D341Med (cell line): Measurements from ENCODE around the gene OBSCN.

Source experiments
- DNase-seq: peaks from one replicate; pipeline ENCODE4 v3.0.0; 2012; ENCODE audit warnings: low spot score

Gene OBSCN

GRCh38 chr1:228277491-228278431, 69.9 kb downstream of the OBSCN start:
- DNase-seq: no peak

DNA sequence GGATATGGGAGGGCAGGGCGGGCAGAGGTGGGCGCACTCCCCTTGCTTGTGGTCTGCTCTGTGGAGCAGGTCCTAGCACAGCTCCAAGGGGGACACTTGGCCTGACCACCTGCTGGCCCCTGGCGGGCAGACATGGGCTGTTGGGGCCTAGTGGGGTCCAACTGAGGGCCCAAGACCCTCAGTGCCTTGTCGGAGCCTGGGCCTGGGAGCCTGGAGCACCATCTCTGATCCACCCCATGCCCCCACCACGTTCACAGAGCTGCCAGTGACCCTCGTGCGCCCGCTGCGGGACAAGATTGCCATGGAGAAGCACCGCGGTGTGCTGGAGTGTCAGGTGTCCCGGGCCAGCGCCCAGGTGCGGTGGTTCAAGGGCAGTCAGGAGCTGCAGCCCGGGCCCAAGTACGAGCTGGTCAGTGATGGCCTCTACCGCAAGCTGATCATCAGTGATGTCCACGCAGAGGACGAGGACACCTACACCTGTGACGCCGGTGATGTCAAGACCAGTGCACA, 70.6 kb downstream of the OBSCN start:
- DNase-seq: no peak

DNA sequence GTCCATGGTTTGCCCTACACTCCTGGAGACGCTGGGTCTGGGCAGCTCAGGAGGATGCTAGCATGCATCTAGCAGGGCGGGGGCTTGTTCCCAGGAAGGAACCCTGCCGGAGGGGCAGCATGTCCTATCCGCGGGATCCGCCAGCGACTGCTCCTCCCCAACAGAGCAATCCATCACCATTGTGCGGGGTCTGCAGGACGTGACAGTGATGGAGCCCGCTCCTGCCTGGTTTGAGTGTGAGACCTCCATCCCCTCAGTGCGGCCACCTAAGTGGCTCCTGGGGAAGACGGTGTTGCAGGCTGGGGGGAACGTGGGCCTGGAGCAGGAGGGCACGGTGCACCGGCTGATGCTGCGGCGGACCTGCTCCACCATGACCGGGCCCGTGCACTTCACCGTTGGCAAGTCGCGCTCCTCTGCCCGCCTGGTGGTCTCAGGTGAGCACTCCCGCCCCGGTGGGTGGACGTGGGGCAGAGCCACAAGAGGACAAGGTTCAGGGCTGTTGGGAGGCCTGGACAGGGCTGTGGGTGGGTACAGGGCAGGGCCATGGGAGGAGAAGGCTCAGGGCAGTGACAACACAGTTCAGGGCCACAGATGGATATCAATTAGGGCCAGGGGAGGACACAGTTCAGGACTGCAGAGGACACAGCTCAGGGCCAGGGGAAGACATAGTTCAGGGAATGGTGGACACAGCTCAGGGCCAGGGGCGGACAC, 71.3 kb downstream of the OBSCN start:
- no peak for DNase-seq

GRCh38 chr1:228279722-228280105, 71.9 kb downstream of the OBSCN start:
- DNase-seq: peak; percentile 16

DNA sequence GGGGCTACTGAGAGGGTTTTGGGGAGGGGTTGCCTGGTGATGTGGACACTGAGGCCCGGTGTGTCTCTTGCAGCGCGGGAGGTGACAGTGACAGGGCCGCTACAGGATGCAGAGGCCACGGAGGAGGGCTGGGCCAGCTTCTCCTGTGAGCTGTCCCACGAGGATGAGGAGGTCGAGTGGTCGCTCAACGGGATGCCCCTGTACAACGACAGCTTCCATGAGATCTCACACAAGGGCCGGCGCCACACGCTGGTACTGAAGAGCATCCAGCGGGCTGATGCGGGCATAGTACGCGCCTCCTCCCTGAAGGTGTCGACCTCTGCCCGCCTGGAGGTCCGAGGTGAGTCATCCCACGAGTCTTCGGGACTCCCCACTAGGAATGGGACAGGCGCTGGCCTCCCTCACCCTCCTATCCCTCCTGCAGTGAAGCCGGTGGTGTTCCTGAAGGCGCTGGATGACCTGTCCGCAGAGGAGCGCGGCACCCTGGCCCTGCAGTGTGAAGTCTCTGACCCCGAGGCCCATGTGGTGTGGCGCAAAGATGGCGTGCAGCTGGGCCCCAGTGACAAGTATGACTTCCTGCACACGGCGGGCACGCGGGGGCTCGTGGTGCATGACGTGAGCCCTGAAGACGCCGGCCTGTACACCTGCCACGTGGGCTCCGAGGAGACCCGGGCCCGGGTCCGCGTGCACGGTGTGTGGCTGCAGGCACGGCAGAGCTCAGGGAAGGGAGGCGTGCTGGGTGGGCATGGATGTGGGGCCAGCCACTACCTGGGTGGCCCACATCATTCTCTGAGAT, 72.5 kb downstream of the OBSCN start:
- peak; percentile 26 for DNase-seq

GRCh38 chr1:228280961-228281591, 73.2 kb downstream of the OBSCN start:
- DNase-seq: peak; percentile 24

DNA sequence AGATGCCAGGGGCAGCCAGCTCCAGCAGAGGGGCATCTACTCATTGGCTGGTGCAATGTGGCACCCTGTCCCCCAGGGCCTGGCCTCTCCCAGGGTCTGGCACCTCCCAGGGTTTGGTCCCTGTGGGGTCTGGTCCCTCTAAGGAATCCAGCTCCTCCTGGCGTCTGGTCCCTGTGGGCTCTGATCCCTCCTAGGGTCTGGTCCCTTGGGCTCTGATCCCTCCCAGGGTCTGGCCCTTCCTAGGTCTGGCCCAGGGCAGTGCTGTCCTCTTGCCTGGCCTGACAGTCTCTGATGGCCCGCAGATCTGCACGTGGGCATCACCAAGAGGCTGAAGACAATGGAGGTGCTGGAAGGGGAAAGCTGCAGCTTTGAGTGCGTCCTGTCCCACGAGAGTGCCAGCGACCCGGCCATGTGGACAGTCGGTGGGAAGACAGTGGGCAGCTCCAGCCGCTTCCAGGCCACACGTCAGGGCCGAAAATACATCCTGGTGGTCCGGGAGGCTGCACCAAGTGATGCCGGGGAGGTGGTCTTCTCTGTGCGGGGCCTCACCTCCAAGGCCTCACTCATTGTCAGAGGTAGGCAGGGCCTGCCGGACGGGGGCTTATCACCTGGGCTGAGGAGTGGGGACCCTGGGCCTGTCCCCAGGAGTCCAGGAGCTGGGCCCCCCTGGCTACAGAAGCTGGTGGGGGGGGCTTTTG, 73.9 kb downstream of the OBSCN start:
- DNase-seq: peak; percentile 27

GRCh38 chr1:228282329-228283042, 74.6 kb downstream of the OBSCN start:
- DNase-seq: peak; percentile 30

GRCh38 chr1:228283043-228283371, 75.2 kb downstream of the OBSCN start:
- DNase-seq: no peak

- DNase-seq: no peak
Measured at GRCh38 chr1:228283476-228284147, 75.8 kb downstream of the OBSCN start.

GRCh38 chr1:228284148-228284495, 76.3 kb downstream of the OBSCN start:
- no peak for DNase-seq

DNA sequence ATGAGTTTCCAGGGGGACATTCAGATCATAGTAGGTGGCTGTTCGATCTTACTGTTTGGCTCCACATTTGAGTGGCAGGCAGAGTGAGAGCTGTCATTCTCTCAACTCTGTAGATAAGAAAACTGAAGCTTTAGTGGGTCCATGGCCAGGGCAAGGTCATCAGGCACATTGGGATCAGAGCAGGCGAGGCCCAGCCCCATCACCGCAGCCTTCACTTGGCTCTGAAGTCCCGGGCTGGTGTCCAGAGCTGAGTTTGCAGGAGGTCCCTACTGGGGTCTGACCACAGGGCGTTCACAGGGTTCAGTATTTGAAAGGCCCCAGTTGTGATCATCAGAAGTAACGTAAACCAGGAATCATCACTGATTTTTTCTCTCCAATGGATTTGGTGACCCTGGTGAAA, 76.7 kb downstream of the OBSCN start:
- no peak for DNase-seq

GRCh38 chr1:228285661-228286504, 78.0 kb downstream of the OBSCN start:
- DNase-seq: no peak

- DNase-seq: no peak
Measured at GRCh38 chr1:228286505-228287417, 78.9 kb downstream of the OBSCN start.

DNA sequence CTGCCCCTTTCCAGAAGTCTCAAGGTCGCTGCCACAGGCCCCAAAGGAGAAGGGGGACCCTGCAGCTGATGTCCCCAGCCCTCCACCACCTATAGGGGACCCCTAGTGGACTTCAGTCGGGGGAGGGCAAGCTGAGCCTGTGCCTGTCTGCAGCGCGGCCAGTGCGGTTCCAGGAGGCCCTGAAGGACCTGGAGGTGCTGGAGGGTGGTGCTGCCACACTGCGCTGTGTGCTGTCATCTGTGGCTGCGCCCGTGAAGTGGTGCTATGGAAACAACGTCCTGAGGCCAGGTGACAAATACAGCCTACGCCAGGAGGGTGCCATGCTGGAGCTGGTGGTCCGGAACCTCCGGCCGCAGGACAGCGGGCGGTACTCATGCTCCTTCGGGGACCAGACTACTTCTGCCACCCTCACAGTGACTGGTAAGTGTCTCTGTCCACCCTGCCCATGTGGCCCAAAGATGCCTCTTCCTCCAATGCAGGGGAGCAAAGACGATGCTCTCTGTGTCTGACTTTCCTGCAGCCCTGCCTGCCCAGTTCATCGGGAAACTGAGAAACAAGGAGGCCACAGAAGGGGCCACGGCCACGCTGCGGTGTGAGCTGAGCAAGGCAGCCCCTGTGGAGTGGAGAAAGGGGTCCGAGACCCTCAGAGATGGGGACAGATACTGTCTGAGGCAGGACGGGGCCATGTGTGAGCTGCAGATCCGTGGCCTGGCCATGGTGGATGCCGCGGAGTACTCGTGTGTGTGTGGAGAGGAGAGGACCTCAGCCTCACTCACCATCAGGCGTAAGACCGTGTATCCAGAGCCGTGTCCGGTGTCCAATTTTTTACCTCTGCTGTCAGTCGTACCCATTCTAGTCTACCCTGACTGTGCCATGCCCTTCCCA, 79.9 kb downstream of the OBSCN start:
- no peak for DNase-seq

DNA sequence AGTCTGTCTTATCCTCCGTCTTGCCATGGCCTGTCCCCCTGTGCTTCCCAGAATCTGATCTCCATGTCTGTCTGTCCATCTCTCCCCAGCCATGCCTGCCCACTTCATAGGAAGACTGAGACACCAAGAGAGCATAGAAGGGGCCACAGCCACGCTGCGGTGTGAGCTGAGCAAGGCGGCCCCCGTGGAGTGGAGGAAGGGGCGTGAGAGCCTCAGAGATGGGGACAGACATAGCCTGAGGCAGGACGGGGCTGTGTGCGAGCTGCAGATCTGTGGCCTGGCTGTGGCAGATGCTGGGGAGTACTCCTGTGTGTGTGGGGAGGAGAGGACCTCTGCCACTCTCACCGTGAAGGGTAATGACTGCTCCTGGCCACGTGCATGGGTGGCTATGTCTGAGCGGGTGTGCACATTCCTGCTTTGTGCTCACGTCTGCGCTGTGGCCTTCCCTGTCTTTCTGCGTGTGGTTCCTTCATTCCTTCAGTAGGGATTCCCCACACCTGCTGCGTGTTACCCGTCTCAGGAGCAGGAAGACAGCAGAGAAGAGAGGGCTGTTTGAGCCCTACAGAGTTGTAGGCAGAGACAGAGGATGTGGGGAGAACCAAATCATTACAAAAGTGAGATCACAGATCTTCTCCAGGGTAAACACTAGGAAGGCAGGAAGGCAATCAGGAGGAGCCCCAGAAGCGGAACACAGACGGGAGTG, 80.8 kb downstream of the OBSCN start:
- no peak for DNase-seq
